ENCODE results near the gene FHIT.

The FHIT gene

DNA sequence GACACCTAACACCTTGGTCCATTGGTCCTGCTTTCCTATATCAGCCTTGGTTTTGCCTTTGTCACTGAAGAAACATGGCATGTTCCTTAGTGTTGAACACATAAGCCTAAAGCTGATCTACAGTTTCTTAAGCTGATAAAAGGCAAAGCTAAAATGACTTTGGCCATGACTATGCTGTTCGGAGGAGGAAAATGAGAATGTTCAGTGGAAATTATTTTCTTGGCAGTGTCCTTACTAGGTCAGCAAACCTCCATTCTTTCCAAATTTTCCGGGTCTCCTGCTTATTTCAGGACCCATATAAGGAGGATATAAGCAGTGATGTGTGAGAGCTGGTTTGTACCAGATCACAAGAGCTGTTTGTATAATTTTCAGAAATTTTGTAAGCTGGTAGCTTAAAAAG lies 1368.5 kb downstream of the FHIT start:
- no peak for DNase-seq

DNA sequence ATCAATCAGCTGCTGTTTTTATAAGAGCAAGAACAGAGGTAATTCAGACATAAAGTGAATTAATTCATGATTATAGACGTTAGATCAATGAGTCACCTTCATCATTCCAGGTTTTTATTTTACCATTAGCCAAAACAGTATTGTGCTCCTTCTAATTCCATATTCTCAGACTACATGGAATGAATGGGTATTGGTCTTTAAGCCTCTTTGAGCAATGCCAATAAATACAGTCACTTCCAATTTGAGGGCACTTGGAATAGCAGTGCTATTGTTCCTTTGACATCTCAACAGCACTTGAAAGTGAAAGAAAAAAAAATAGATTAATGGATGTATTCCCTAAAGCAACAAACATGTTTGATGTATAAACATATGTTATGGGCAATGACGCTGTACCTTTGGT lies 1370.5 kb downstream of the FHIT start:
- peak; percentile 52 for DNase-seq

DNA sequence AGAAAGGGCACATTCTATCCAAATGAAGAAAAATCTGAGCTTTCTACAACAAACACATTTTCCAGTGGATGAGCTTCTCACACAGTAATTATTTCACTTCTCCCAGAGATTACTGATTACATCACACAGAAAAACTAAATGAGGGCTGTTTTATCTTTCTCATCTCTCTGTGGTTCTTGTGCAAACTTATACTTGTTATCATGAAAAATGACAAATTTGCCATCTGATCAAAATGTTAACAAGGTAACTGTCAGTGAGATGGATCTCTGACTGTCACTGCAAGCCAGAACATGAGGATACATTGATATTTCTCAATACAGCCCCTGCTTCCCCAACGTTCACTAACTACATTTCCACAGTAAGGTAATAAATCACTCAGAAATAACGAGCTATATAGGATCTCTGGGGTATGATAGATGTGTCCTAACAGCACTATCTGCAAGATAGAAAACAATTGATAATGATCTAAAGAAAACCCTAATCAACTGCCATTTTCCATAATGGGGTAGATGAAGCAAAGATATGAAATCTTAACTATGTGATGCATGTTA lies 1372.1 kb downstream of the FHIT start:
- DNase-seq = no peak

DNA sequence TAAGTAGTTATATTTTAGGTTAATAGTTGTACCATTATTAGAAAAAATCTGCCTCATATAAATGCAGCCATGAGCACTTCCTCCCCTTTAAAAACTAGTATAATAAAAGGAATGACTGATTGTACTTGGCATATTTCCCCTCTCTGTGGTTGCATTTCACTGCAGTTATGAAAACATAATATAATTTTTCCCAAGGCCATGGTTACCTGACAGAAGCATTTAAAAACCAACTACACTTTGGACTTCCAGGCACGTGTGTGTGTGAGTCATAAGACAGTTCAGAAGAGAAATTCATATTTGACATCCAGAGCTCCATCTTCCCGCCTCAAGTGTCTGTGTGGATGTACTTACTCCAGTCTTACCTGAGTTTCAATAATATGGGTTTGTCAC lies 1373.2 kb downstream of the FHIT start:
- no peak for DNase-seq

DNA sequence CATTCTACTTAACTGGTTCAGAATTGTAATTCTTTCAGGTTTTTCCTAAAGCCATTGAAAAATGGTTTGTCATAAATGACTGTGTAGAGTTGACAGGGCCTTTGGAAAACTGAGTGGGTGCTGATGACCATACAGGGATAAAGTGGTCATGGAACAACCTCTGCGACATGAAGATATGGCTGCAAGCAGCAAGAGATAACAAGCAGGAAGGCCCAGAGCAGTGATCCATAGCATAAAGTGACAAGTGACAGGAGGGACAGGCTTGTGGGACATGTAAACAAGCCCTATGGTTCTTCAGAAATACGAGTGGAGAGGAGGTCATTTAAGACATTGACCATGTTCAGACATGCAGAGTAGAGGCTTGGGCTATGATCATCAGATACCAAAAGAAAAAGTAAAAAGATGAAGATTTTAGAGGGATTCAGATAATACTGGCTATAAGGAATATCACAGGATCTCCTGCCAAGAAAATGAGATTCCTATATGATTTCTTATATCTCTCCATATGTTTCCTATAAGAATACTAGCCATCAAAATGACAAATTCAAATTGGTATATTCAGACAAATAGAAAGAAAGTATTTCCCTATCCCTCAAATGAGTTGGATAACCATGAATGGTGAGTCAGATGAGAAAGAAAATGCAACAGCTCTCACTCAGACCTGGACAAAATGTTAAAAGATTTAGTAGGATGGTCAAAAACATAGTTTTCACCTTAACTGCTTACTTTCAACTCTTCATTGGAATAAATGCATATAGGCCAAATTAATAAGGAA lies 1373.8 kb downstream of the FHIT start:
- DNase-seq = no peak

DNA sequence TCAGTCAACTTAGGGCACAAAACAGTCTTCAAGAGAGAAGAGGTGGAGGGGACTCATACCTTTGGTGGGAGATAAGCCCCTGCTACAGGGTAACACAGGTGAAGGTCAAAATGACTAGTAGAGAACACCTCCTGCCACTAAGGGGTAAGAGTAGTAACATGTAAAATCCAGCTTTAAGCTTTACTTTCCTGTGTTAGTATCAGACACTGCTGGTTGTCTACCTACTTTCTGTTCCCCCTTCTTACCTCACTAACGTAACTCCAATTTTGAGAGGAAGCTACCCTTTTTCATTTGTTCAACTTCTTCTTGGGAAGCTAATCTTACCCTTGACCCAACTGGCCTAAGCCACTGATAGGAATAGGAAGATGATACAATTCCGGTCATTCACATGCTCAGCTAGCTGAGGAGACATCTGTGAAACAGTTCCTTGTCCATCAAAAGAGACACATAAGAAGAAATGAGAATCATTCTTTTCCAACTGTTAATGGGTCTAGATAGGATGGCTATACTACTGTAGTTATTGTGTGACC lies 1374.7 kb downstream of the FHIT start:
- DNase-seq = no peak

DNA sequence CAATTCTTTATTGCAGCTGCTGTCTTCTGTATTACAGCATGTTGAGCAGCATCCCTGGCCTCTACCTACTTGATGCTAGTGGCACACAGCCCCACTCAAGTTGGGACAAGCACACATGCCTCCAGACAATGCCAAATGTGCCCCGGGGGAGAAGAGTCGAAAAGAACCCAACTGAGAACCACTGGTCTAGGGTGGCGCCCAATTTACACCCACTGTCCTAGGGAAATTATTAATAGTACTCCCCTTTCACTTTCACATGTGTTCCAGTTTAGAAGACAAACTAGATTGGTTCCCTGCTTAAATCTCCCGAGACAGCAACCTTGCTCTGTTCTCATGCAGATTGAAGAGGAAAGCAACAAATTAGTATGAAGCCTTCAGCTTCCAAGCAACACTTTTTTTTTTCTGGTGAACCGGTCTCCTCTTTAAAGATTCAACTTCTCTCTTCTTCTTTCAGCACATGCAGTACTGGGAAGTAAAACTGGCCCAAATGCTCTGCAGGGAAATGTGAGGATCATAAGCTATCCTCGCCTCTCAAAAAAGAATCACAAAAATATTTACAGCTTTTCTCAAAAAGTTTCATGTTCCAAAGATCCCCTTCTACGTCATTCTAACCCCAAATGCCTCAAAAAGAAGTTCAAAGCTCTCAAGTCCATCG lies 1377.5 kb downstream of the FHIT start:
- no peak for DNase-seq

DNA sequence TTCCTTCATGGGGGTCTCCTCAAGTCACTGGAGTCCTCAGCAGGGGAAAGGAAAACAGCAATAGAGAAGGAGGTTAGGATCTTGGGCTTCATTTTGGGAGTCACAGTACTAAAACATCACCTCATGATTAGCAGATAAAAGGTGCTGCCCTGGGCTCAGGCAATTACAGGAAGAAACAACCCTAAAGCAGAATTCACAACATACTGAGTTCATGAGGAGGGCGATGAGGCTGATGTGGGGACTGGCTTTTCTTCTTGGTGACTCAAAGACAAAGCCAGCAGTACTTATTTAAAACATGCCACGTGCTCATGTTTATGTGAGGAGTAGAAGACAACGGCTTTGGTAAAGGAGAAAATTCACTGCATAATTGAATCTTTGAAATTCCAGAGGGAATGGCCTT lies 1379.1 kb downstream of the FHIT start:
- no peak for DNase-seq

DNA sequence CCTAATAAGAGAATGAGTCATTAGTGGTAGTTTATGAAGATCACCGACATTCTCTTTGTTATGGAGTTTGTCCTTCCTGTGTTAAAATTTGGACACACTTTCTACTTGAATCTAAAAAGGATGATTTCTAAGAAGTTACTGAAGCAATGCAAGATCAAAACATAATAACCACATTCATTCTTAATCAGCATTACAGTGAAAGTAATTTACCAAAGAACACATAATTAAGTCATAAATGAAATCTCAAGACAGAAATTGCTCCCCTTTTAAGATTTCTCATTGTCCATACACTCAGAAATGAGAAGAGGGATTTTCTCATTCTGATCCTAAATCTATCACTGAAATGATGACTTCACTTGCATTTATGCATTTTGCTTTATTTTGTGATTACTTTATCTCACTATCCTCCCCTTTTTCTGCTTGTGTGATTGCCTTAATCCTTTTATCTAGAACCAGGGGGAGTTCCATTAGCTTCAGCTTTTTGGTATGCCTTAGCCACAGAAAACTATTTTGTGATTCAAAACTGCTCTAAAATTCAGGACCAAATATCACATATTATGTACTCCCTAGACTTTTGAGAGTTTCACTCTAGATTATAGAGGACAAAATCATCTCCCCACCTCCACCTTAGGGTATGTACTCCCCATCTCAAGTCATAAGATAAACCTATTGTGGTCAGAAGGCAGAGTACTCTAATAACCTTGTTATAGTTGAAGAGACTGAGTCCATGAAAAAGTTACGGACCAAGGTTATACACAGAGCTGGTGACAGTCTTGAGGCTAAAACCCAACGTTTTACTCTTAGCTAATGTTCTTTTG lies 1383.9 kb downstream of the FHIT start:
- DNase-seq = no peak

DNA sequence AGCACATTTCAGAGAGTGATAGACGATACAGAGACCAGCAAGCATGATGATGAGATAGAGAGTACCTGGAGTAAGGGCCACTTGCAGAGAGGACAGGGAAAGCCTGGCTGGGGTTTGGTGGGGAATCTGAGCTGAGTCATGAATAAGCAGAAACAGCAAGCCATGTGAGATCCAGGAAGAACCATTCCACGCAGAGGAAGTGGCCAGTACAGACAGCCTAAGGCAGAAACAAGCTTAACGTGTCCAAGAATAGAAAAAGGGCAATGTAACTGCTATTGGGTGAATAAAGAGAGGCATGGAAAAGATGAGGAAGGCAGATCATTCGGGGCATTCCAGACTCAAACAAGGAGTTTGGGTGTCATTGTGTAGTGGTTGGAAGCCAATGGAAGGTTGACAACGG lies 1385.2 kb downstream of the FHIT start:
- no peak for DNase-seq

DNA sequence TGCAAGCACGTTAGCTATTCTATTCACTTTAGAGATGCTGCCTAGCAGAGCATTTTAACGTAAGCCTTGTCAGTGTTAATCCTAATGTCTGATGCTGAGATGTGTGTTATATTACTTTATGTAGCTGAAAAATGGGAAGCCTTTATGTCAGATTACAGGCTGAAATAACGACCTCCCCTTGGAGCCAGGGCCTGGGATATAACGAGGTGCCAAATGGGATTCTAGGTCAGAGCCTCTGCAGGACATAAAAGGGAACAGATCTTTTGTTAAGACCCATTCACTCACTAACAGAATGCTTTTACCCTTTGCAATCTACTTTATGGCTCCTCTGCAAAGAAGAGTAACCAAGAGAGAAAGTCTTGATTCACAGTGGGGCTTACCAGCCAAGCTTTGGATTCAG lies 1385.9 kb downstream of the FHIT start:
- DNase-seq = no peak

DNA sequence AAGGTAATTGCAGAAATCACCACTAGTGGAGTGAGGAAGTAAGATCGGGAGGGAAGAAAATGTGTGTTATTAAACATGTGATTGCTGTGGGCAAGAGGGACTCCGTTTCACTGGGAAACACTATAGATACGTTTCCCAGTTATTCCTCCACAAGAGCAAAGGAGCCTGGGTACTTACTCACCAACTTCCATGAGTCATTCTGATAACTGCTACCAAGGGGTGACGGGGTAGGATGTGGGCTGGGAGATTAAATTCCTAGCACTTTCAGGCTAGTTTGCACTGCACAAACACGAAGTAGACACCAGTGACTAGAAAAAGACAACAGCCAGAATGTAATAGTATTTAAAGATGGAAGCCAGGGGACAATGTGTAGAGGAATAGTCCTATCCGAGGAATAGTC lies 1388.6 kb downstream of the FHIT start:
- DNase-seq = no peak

DNA sequence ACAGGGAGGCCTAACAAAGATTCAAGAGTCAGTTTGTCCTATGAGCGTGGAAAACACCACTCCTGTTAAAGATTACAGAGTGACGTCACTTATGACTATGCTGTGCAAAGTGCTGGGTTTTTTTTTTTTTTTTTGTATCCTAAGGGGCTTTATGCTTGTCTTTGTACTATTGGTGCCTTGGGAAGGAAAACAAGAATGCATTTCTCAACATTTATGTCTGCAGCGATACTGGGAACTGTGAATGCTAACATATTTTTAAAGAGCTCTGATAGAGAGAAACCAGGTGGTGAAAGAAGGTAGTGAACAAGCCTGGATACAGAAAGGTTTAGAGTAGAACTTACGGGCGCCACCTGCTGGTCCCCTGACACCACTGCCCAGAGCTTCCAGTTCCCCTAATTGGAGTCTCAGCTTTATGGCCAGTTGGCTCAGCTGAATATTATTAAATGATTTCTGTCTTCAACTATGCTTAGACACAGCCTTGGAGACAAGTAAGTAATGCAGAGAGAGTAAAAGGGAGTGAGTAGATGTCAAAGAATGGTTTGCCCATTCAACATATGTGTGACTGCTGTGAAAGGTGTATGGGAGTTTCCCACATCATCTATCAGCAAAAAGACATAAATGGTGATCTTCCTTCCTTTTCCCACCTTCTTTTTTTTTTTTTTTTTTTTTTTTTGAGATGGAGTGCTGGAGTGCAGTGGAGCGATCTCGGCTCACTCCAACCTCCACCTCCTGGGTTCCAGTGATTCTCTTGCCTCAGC lies 1393.5 kb downstream of the FHIT start:
- peak; percentile 82 for DNase-seq

DNA sequence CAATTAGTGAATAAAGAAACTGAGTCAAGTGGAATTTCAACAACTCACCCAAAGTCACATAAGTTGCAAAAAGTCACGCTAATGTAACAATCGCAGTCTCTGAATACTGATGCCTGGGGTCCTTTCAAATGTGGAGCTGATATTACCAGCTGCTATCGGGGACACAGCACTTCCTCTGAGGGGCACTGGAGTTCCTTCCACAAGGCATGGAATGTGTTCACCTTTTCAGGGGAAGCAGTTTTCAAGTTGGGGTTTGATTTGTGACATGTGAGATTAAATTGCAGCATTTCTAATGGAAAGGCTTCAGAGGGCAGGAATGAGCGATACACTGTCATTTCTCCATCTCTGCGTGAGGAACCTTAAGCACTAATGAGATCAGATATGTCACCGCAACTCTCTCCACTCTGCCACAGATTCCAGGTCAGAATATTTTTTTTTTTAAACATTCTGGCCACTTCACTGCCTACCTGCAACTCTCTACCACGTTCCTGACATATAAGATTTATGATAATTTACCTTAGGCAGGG lies 1394.3 kb downstream of the FHIT start:
- no peak for DNase-seq

DNA sequence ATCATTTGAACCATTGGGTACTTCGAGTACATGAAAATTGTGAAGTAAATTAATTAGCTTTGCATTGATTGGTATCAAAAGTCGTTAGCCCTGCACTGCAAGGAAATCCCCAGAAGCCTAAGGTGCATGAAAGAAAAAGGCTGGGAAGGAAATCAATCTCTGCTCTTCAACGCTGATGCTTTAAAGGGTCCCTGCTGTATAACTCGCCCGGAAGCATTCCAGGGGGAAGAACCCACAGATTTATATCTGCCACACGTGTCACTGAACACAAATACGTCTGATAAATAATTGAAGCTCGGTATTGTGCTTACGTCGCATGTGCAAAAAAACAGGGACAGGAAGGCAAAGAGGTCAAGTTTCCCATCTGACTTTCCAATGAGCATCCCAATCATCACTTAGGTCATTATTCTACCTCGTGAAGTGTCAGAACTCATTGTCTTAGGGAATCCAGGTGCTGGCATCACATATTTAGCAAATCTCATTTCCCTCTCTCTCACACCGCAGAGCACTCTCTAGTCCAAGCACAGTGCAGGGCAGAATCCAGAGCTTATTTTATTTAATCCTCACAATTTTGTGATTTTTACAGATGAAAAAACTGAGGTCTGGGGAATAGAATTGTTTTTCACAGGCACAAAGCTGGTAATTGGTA lies 1397.1 kb downstream of the FHIT start:
- no peak for DNase-seq

DNA sequence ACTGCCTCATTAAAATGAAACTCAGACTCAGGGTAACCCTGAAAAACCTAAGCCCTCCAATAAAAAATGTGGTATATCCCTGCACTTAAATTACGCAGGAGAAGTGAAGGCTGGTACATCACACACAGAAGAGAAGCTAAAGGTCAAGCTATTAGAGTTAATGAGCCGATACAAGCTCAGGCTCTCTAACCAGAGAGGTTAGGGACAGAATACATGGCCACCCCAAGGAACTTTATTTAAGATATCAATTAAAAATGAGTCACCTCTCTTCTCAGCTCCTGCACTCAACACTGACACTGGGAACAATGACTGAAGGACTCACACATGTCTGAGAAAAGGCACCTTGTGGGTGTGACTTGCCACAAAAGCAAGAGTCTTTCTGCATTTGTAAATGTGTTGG lies 1400.8 kb downstream of the FHIT start:
- DNase-seq = no peak

DNA sequence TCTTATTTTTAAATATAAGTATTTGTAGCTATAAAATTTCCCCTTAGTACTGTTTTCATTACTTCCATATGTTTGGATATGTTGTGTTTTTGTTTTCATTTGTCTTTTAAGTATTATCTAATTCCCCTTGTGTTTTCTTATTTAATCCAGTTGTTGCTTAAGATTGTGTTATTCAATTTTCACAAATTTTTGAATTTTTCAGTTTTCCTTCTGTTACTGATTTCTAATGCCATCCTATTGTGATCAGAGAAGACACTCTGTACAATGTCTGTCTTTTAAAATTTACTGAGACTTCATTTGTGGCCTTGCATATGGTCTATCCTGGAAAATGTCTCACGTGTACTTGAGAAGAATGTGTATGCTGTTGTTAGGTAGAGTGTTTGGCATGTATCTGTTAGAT lies 1405.9 kb downstream of the FHIT start:
- no peak for DNase-seq

DNA sequence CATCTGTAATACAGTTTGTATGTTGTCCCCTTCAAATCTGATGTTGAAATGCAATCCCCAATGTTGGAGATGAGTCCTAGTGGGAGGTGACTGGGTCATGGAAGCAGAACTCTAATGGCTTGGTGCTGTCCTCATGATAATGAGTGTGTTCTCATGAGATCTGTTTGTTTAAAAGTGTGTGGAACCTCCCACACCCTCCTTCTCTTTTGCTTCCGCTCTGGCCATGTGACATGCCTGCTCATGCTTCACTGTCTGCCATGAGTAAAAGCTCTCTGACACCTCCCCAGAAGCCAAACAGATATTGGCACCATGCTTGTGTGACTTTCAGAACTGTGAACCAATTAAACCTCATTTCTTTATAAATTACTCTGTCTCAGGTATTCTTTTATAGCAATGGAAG lies 1407.4 kb downstream of the FHIT start:
- no peak for DNase-seq

DNA sequence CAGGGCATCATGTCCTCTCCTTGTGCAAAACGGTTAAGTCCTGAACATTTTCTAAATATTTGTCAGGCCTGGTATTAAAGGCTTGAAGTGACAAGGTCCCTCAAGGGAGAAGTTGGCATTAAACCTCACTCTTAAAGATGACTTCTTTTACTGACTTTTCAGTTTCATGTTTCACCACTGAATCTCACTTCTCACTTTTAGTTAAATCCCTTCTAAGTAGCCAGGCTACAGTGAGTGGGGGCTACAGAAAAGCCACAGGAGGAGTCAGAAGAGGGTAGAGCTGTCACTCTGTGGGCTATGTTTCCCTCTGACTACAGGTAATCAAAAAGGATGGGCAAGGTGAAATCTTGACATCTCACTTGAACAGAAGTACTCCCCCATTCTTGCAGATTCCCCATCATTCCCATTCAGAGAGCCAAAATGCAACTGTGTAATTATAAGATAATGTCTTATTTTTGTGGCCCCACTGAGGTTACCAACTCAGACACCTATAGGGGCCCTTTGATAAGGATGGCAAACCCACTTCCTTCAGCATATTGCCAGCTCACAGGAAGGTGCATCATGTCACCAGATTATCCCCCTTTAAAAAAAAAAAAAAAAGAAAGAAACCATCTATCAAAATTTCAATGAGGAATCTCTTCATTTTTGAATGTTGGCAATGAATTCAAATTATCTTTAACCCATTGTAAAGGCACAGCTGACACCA lies 1411.3 kb downstream of the FHIT start:
- DNase-seq = no peak

DNA sequence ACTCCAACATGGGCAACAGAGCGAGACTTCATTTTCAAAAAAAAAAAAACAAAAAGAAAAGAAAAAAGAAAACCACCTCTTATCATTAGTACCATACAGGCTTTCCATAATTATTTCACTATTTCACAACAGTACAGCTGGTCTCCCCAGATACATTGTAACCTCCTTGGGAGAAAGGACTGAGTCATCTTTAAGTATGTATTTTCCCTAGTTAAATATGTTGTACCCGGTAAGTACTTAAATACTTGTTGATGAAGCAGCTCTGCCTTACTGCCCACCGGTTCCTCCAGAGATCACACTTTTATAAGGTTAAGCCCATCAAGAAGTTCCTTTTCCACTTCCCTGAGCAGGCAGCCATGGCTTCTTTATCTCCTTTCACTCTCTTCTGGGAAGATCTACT lies 1412.0 kb downstream of the FHIT start:
- DNase-seq = no peak

DNA sequence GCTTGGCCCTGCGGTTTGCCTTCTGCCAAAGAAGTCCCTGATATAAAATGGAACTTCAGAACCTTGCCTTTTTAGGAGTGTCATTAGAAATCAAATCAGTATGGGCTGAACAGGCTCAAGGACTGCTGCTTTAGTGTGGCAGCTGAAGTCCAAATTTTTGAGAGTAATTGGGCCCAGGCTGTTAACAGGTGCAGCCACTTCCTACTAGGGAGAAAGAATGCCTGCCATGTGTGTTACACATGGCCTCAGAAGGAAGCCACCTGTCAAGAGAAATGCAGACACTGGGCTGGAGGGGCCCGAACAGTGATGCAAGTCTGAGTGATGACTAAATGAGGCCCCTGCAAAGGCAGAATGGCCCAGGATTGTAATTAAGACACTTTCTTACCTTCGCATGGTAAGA lies 1414.7 kb downstream of the FHIT start:
- DNase-seq = no peak

All from NCI-H510A treated with DMSO at 0.1 percent for 48 hours (cell line).